Left lobe of liver (tissue), 2 donors: Measurements from ENCODE around the gene TPK1. TPM values are rescaled to one million over a fixed set of nuclear protein-coding genes. Genes with fewer than 3 reads are reported as not detected.
A peak's percentile ranks its signal among the peaks of the same experiment; 100 is the strongest.
"Not testable (repeated sequence)": the region's sequence is repeated elsewhere in the genome, so short reads cannot be mapped to it uniquely, and the experiment has no call there.

ENCODE experiments used
- ATAC-seq: fragments of 200-7000 bp; cut with Tn5 transposase; one replicate; pipeline ENCODE4 v1.9.1; 2020; ENCODE audit warnings: mild to moderate bottlenecking, moderate library complexity
- DNase-seq: peaks from one replicate; pipeline ENCODE4 v3.0.0-alpha.2; 2020; ENCODE audit warnings: low spot score
- total RNA-seq: library from RNA; stranded (reverse); gene quantifications from one replicate; pipeline ENCODE4 v1.2.1, GENCODE V29; 2021
- donor health status: DM: no; HTN: no; CAD: no; lungs with moderate emphysema.
- donor health status: DM: no; HTN: yes; CAD: no.

Gene TPK1
- total RNA-seq, 1 donor from 2014 or later = 3.7 TPM

- no peak for DNase-seq
- ATAC-seq = no peak
These were observed 11.5 kb downstream of the TPK1 start for GRCh38 chr7:144824360-144824759.

- ATAC-seq = no peak
- DNase-seq = no peak
These were observed 13.6 kb downstream of the TPK1 start for GRCh38 chr7:144822223-144822622.

GRCh38 chr7:144821067-144821466 lies 14.8 kb downstream of the TPK1 start:
- DNase-seq (no peak), ATAC-seq (no peak)

- ATAC-seq = no peak
- DNase-seq = no peak
These were observed 15.3 kb downstream of the TPK1 start for GRCh38 chr7:144820552-144820951.

- DNase-seq = no peak
- no peak for ATAC-seq
These were observed 16.3 kb downstream of the TPK1 start for GRCh38 chr7:144819566-144819965.

GRCh38 chr7:144818511-144818910 lies 17.3 kb downstream of the TPK1 start:
- ATAC-seq (no peak), DNase-seq (no peak)

GRCh38 chr7:144817001-144817400 lies 18.9 kb downstream of the TPK1 start:
- no peak for DNase-seq
- no peak for ATAC-seq

GRCh38 chr7:144814299-144814698 lies 21.6 kb downstream of the TPK1 start:
- no peak for DNase-seq
- no peak for ATAC-seq

GRCh38 chr7:144812379-144813283 lies 23.2 kb downstream of the TPK1 start:
- ATAC-seq (no peak), DNase-seq (no peak)

- no peak for ATAC-seq
These were observed 30.1 kb downstream of the TPK1 start for GRCh38 chr7:144805627-144806239.

GRCh38 chr7:144800678-144801436 lies 35.0 kb downstream of the TPK1 start:
- DNase-seq, ATAC-seq: not testable (repeated sequence)

More at GRCh38 chr7:144805627-144806239, 30.1 kb downstream of the TPK1 start:
- DNase-seq = no peak

- no peak for DNase-seq
- no peak for ATAC-seq
These were observed 38.9 kb downstream of the TPK1 start for GRCh38 chr7:144796919-144797318.

- DNase-seq (no peak), ATAC-seq (no peak)
These were observed 43.8 kb downstream of the TPK1 start for GRCh38 chr7:144792050-144792449.

GRCh38 chr7:144791488-144791887 lies 44.4 kb downstream of the TPK1 start:
- DNase-seq (no peak), ATAC-seq (no peak)

GRCh38 chr7:144787127-144787526 lies 48.7 kb downstream of the TPK1 start:
- DNase-seq = no peak
- peak; percentile 70 for ATAC-seq

- ATAC-seq (peak; percentile 36), DNase-seq (no peak)
These were observed 49.3 kb downstream of the TPK1 start for GRCh38 chr7:144786522-144786921.

GRCh38 chr7:144786079-144786478 lies 49.8 kb downstream of the TPK1 start:
- DNase-seq (no peak), ATAC-seq (no peak)

- ATAC-seq (no peak), DNase-seq (no peak)
These were observed 50.3 kb downstream of the TPK1 start for GRCh38 chr7:144785521-144785920.

GRCh38 chr7:144784943-144785342 lies 50.9 kb downstream of the TPK1 start:
- DNase-seq (no peak), ATAC-seq (no peak)

GRCh38 chr7:144784441-144784840 lies 51.4 kb downstream of the TPK1 start:
- no peak for DNase-seq
- no peak for ATAC-seq

- DNase-seq = no peak
- ATAC-seq = no peak
These were observed 53.0 kb downstream of the TPK1 start for GRCh38 chr7:144782883-144783282.
